ENCODE results near the gene UBE2N.

Gene UBE2N

DNA sequence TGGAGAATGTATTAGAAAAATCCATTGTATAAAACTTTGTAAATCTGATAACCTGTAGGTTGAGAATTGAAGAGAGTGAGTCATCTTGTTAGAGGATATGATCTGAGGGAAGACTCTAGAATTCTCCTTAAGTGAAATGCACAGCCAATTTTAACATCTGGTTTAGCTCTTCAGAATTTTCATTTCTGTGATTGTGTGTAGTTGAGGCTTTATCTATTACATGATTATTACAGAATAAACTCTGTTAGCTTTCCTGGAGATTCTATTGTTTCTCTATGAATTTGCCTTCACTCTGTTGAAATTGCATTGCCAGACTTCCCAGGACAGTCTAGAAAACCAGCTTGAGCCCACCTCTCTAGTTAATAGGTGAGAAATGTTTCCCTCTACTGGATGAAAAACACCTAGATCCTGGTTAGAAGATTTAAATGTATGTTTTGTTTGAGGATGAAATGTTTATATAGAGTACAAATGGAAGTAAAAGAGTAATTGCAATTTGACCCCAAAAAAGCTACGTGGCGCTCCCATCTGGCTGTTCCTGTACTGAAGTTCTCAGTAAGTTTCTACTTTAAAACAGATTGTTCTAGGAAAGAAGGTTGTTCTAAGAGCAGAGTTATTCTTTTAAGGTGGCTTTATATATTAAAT, 61.1 kb downstream of the UBE2N start:
- DNase-seq (ENCODE audit: low read depth in 2 of 2), result no peak

DNA sequence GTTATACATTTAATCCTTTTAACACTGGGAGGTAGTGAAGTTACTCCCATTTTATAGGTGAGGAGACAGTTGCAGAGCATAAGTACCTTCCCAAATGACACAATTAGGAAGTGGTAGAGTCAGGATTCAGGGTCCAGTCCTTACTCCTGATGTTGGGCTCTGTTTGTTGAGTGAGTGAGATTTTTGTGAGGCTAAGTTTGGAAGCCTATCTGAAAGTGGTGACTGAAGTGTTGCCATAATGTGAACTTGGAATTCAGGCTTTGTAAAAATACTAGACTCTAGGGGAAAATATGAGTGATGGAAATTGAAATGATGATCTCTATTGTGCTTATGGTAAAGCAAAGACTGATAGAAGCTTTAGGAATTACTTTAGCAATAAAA, 61.8 kb downstream of the UBE2N start:
- DNase-seq (ENCODE audit: low read depth in 2 of 2), result no peak

DNA sequence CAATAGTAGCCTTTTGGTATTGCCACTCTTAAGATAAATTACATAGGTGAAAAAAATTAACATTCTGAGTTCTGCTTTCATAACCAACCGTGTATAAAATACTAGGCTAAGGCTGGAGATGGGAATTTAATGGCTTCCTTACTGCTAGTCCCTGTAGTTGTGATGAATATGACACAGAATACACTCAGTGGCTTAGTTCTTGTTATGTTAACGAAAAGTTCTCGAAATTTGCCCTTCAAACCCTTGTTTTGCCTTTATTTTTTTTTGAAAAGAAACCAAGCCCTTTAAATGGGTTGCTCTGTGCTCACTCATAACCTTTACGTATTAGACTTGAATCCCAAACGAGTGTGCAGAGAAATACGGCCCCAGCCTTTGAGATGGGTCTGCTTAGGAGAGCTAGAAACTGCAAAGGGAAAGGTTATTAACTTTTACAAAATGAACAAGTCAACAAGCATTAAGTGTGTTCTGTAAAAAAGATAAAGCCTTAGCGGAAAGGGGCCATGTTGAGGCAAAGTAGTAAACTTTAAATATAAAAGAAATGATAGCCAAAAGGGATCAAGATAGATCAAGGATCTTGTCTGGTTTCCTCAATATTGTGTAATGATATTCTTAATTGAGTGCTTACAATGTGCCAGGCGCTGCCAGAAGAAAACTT, 62.3 kb downstream of the UBE2N start:
- no peak for DNase-seq (ENCODE audit: low read depth in 2 of 2)

DNA sequence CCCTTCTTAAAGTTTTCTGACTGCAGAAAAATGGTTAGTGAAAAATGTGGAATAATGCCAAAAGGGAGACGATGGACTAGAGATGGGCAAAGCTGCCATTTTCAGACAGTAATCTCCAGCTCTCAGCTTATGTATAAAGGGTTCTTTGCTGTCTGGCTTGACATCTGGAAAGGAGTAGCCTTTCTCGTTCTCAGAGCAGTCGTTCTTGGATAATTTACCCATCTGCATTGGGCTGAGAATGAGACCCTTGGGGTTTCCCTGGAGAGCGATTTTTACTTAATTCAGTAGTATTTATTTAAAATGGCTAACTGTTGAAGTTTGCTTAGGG, 62.8 kb downstream of the UBE2N start:
- DNase-seq (ENCODE audit: low read depth in 2 of 2), result no peak

DNA sequence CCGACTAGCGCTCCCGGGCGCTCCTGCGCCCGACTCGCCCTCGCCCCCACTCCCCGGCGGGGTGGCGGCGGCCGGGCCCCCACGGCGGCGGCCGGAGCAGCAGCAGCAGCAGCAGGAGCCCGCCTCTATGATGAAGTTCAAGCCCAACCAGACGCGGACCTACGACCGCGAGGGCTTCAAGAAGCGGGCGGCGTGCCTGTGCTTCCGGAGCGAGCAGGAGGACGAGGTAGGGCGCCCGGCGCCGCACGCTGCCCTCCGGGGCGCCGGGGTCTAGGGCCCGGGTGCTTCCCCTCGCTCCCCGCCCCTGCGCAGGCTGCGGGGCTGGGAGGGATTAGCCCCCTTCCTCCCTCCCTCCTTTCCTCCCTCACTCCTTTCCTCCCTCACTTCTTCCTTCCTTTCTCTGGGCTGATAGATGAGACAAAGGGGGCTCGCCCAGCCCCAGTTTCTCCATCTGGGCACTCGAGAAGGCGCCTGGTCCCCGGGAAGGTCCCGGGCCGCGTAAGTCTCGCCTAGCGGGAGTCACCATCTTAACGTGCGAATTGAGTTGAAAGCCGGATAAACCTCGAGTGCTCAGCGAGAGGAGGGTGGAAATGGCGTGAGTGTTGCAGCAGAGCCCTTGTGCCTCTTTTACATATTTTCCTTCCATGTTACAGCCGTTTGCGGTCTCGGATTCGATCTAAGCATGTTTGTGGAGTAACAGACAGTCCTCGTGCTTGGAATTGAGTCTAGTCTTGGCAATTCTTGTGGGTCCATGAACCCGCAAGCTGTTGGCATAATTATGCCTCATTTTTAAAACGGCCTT, 63.4 kb downstream of the UBE2N start:
- peak; percentile 16 to 27 for DNase-seq (ENCODE audit: low read depth in 2 of 2)

DNA sequence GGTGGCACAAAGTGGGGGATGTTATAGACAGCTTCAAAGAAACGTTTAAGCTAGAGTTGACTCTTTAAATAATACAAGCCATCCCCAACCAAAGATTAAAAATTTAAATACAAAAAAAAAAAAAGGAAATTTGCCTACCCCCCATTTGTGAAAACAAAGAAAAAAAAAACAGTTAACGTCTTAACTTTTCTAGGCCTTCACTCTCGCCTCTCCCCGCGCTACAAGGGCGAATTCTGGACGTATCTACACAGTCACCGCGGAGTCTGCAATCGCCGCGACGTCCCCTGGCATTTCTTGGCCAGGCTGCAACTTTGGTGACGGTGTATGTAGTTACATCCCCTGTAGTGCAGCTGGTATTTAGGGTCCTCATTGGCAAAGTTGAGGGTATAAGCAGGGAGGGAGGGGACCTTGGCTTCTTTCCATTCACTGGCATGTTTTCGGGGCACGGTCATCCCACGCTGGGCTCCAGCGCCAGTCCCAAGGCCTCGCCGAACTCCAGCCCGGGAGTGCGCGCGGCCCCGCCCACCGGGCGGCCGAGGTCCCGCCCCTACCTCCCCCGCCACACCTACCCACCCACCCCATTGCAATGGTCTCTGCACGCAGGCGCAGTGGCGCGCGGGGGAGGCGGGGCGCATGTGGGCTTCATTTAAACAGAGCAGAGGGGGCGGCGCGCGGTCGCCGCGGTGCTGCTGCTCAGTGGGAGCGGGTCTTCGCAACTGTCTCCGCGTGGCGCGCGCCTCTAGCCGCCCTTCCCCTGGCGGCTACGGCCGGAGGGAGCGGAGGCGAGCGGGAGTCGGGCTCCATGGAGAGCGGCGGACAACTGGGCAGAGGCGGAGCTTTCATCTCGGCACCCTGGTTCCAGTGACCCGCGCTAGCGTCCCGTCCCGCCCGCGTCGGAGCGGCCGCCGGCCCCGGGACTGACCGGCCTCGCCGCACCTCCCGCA, 64.2 kb downstream of the UBE2N start, which contains the start of gene NUDT4:
Gene NUDT4 (plus strand): TSS at position 674 of the 944 bp plus-strand sequence. CDS start 398 bp downstream, outside the sequence.
- DNase-seq (ENCODE audit: low read depth in 2 of 2), result peak; percentile 95 to 97

DNA sequence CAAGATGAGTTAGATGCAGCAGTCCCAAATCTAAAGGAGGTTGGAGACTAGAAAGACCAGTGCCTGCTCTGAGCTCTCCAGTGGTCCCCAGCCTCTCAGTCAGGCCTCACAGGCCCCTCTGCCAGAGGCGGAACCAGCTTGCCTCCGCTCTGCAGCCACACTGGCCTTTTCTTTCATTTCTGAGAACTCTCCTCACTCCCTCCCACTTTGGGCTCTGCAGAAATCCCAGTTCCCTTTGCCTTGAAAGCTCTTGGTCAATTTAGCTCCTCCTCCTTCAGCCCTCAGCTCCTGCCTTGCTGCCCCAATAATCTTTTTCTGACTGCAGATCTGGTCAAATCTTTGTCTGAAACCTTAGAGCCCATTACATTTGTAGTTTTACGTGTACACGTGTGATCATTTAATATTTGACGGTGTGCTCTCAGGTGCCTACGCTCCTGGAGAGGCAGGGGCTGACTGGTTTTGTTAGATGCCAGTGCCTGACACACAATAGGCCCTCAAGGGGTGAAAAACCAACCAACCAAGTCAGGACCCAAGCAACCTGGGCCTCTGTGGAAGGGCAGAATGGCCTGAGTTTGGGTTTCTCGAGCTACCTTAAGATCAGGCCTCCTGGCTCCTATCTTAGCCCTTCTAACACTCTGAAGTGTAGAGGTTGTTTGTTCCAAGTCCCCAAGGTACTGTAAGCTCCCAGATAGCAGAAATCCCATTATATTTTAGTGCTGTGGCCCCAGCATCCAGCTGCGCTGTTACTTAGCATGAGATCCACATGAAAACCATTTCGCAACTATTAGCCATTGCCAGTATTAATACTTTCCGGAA, 65.1 kb downstream of the UBE2N start:
- DNase-seq (ENCODE audit: low read depth in 2 of 2), result no peak

DNA sequence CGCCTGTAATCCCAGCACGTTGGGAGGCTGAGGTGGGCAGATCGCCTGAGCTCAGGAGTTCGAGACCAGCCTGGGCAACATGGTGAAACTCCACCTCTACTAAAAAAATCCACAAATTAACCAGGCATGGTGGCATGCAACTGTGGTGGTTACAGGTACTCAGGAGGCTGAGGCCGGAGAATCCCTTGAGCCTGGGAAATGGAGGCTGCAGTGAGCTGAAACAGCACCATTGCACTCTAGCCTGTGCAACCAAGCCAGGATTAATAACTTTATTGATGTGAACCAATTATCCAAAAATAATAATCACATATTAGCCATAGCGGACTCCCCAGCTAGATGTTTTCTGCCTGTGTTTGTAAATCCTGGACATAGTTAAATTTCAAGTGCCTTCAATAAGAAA, 65.8 kb downstream of the UBE2N start:
- DNase-seq (ENCODE audit: low read depth in 2 of 2), result no peak

DNA sequence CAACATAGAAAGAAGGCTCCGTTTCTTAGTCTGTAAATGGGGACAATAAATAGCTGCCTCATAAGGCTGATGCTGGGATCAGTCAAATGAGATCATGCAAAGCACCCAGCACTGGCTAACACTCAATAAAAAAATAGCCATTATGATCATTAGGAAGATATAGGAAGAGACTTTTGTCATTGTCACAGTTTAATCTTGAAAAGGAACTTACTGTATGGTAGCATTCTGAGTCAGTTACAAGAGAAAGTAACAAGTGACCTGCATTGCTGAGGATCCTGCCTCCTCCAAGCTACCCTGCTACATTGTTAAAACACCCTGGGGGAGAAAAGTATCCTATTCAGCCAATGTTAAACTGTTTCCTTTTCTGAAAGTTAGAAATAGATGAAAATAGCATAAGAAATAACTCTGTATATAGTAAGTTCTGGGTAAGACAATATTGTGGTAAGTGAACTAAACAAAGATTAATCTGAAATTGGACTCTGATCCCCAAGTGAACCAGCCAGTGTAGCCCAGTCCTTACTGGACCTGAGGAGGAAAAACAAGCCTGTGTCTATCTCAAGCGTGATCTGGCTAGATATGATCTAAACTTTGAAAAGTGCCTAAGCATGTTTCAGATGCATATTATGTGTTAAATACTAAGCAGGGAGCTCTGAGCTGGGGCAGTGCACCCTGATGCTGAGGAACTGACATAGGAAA, 67.6 kb downstream of the UBE2N start:
- DNase-seq (ENCODE audit: low read depth in 2 of 2), result no peak

DNA sequence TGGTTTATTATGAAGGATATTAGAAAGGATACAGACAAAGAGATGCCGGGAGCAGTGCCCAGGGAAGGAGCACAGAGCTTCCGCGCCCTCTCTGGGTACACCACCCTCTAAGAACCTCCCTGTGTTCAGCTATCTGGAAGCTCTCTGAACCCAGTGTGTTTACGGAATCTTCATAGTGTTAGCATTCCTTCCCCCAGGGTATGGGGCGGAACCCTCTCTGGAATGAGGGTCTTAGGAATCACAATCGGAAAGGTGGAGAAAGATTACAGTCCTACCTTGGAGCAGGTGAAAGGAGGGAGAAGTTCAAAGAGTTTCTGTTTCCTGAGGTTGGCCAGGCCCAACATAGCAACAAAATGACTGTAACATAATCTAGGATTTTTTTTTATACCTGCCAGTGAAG, 70.8 kb downstream of the UBE2N start:
- DNase-seq (ENCODE audit: low read depth in 2 of 2), result no peak

DNA sequence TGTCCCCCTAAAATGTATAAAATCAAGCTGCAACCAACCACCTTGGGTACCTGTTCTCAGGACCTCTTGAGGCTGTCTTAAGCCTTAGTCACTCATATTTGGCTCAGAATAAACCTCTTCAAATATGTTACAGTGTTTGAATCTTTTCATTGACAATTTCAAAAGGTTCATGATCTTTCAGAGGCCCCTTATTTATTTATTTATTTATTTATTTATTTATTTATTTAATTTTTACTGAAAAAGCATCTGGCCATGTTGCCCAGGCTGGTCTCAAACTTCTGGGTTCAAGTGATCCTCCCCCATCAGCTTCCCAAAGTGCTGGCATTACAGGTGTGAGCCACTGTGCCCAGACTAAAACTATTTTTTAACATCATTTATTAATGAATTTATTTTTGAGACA, 72.2 kb downstream of the UBE2N start:
- DNase-seq (ENCODE audit: low read depth in 2 of 2), result no peak

DNA sequence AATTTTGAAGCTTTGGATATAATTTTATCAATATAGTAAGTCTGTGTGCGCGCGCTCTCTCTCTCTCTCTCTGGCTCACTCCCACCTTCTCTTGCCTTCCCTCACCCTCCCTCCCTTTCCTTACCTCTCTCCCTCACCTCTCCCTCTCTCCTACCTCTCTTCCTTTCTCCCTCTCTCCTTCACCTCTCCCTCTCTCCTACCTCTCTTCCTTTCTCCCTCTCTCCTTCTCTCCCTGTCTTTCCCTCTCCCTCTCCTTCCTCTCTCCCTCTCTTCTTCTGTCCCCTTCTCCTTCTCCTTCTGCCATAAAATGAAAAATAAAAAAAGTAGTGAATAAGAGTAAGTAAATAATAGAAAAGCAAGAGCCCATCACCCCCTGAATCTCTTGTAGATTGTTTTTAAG, 73.0 kb downstream of the UBE2N start:
- DNase-seq (ENCODE audit: low read depth in 2 of 2), result no peak

DNA sequence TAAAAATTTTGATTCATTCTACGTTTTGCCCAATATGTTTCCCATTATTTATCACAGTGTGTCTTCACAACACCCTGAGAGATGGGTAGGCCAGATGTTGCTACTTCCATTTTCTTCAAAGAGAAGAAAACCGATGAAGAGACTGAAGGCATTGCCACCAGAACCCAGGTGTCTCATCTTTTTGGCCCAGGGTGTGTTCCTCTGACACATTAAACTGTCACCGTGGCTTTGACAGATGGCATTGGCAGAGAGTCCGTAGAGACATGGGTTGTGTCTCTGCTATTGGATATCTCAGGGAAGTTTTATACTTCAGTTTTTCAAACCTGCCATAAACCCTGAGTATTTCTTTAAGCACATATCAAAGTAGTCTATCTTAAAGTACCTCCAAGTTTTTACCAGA, 75.3 kb downstream of the UBE2N start:
- no peak for DNase-seq (ENCODE audit: low read depth in 2 of 2)

DNA sequence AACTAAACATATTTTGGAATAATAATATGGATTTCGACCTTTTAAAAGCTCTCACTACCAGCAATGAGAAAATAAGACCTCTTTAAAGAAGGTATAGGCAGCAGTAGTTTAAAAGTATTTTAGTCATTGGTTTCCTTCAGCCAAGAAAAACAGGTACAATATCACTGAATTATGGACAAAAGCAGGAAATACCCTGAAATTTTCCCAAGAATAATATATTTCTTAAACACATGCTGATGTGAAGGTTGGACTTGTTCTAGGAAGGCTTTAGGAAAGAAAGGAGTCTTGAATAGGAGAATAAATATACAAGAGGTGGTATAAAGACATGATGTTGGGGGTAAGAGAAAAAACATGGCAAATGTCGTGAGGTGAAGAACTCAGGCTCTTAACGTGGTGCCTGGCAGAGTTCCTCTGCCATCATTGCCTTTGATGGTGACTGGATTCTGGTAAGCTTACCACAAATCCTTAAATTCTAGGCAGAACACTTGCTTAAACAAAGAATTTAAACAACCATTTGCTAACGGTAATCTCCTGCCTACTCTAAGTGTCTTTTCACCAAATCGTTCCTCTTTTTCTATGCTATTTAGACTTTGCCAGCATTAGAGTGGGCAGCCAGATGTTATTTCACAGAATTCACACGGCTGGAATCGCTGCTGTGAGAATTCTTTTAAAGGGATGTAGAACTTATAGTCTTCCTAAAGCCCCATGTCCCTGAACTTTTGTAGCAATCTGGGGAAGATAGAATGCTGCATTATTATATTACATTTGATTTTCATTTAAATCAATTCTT, 75.9 kb downstream of the UBE2N start:
- DNase-seq (ENCODE audit: low read depth in 2 of 2), result no peak

DNA sequence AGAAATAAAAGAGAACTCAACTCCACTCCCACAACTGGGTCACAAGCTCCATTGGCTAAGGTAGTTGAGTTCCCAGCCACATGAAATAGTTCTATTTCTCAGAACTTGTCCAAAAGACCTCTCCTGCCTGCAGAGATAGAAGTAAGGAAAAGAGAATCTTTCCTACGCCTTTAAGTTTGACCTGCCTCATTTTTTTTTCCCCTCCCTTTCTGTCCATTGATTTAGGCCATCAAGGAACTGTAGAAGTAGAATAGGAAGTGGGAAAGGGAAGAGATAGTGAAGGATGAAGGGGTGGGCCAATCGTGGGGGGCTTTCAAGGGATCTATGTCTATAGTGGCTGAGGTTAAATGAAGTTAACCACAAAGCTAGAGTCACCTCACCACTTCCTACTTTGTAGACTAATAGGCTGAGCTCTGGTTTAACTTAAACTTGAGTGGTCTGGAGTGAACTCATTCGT, 77.9 kb downstream of the UBE2N start:
- DNase-seq (ENCODE audit: low read depth in 2 of 2), result no peak

DNA sequence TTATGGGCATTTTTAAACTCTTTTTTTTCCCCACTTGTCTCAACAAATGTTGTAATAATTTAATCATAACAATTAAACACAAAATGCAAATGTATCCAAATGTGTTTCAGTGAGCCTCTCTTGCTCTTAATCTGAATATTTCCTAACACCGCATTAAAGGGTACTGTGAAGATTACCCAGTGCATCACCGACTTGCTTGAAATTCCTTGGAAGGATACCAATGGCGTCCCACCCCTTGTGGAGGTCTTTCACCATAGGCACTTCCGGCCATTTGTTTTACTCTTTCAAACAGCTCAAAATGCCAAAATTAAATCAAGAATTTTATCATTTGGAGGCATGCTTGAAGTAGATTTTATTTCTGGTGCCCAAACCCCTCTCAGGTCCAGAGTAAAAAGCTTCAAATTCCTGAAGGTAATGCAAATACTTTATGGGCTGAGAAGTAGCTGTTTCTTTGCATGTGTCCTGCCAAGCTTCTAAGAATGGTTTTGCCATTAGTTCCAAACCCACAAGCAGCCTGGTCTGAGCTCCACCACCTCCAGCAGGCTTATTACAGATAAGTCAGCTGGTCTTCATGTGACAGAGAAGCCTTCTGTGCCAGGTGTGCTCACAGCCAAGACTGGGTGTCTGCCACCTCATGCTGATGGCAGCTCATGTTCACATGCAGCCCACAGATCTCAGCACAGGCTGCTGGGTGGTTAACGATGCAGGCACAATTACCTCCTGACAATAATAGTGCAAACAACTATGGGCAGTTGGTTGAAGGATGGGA, 80.4 kb downstream of the UBE2N start:
- no peak for DNase-seq (ENCODE audit: low read depth in 2 of 2)

DNA sequence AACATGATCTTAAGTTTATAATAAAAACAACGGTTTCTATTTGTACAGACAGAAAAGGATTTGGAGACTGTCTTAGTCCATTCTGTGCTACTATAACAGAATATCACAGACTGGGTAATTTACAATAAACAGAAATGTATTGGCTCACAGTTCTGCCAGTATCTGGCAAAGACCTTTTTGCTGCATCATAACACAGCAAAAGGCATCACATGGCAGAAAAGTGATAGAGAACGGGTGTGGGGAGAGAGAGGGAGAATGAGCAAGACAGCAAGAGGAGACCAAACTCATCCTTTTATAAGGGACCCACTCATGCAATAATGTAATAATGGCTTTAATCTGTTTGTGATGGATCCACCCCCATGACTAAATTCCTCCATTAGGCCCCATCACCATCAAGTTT, 81.1 kb downstream of the UBE2N start:
- DNase-seq (ENCODE audit: low read depth in 2 of 2), result no peak

DNA sequence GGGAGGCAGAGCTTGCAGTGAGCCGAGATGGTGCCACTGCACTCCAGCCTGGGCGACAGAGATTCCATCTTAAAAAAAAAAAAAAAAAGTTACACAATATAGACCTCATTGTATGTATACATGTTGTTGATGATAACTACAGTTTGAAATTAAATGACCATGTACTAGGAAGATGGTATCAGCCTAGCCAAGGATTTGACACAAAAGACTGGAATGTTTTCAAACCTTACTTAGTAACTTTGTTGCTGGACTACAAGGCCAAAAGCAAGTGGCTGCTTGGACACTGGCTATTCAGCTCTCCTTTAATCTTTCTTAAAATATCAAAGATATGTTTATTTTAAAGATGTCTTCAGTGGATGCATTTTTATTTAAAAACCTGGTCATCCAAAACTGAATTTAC, 82.9 kb downstream of the UBE2N start:
- DNase-seq (ENCODE audit: low read depth in 2 of 2), result no peak

DNA sequence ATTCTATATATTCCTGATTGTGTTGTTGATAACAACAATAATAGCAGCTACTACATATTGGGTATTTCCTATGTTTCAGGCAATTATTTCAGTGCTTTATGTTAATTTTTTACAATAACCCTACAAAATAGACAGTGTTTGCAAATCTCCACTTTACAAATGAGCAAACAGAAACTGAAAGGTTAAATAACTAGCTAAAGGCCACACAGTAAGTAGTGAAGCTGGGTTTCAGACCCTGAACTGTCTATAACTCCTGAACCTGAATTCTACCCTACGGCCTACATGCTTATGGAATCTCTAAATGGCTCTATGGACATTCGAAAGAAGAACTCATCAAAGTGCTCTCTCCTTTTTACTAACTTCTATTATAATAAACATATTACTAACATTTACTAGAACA, 83.7 kb downstream of the UBE2N start:
- DNase-seq (ENCODE audit: low read depth in 2 of 2), result no peak
